Epithelial cell of proximal tubule (primary cell): ENCODE data around the gene GALNT9. TPM values are rescaled to one million over a fixed set of nuclear protein-coding genes. Genes with fewer than 3 reads are reported as not detected.
"Not testable (repeated sequence)": the region's sequence is repeated elsewhere in the genome, so short reads cannot be mapped to it uniquely, and the experiment has no call there.

Experiments
- DNase-seq: peaks from one replicate; pipeline ENCODE4 v3.0.0-alpha.2; 2011; ENCODE audit warnings: low read depth
- H3K4me3 ChIP-seq: 2 replicates; pipeline ENCODE4 v1.5.1; 2011; ENCODE audit warnings: low read depth, mild to moderate bottlenecking, low read length
- CTCF ChIP-seq: conservative IDR thresholded peaks from 2 replicates; pipeline ENCODE4 v1.5.1; 2012; ENCODE audit warnings: low read depth, mild to moderate bottlenecking, low read length
- total RNA-seq: library from RNA; depleted of rRNA; stranded (reverse); fragments of >200 nt; gene quantifications from 2 replicates; pipeline ENCODE4 v1.2.3, GENCODE V29; 2015

The GALNT9 gene
- total RNA-seq, 1 donor from 2014 or later, result not detected

GRCh38 chr12:132153501-132154340 is 175.7 kb downstream of the GALNT9 start:
- H3K4me3 ChIP-seq, result peak overlapping the region; percentile 38
- TF ChIP-seq CTCF, result peak; percentile 93
- DNase-seq, result no peak

DNA sequence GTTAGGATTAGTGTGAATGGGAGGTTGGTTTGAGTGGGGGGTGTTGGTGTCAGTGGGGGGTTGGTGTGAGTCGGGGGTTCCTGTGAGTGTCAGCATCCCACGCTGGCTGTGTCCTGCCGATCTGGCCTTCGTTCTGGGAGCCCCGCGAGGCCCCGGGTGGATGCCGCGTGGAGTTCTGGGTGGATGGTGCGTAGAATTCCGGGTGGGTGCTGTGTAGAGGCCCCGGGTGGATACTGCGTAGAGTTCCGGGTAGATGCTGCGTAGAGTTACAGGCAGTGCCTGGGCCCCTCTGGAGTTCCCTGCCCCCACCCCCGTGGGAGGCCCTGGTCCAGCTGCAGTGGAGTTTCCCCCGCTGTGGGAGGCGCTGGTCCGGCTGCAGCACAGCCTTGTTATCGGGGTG is 176.4 kb downstream of the GALNT9 start:
- no peak for TF ChIP-seq CTCF
- H3K4me3 ChIP-seq, result no peak overlapping the region
- DNase-seq, result no peak

- no peak for TF ChIP-seq CTCF
- no peak overlapping the region for H3K4me3 ChIP-seq
- no peak for DNase-seq
Measured at GRCh38 chr12:132152411-132152821, 177.0 kb downstream of the GALNT9 start.

DNA sequence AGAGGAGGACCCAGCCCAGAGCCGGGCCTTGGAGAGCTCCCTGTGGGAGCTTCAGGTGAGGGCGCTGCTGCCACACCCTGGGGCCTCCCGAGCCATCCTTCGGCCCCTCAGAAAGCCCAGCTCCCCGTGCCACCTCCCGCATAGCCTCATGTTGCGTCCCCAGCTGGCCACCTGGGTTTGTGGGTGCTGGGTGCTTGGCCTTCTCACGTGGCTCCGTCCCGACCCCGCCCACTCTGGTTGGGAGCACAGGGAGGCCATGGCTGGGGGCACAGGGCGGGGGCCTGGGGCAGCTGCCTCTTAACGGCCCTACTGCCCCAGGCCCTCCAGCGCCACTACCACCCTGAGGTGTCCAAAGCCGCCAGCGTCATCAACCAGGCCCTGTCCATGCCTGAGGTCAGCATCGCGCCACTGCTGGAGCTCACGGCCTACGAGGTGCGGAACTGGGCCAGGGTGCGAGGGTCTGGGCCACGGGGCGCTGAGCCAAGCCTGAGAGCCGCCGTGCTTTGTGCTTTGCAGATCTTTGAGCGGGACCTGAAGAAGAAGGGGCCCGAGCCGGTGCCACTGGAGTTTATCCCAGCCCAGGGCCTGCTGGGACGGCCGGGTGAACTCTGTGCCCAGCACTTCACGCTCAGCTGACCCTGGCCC is 177.5 kb downstream of the GALNT9 start:
- no peak for TF ChIP-seq CTCF
- H3K4me3 ChIP-seq, result no peak overlapping the region
- no peak for DNase-seq

DNA sequence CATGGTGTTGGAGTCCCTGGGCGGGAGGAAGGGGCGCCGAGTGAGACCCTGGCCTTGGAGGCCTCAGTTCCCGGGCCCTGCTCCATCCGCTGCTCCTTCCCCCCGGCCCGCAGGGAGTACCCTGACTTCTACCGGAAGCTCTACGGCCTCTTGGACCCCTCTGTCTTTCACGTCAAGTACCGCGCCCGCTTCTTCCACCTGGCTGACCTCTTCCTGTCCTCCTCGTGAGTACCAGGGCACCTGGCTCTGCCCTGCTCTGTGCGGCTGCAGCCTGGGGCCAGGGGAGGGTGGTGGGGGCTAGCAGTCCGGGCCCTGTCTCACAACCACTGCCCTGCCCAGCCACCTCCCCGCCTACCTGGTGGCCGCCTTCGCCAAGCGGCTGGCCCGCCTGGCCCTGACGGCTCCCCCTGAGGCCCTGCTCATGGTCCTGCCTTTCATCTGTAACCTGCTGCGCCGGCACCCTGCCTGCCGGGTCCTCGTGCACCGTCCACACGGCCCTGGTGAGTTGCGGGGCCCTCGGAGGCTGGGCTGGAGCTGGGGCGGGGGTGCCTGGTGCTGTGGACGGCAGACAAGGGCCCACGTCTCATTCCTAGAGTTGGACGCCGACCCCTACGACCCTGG is 178.1 kb downstream of the GALNT9 start:
- DNase-seq, result no peak
- H3K4me3 ChIP-seq, result no peak overlapping the region
- no peak for TF ChIP-seq CTCF

DNA sequence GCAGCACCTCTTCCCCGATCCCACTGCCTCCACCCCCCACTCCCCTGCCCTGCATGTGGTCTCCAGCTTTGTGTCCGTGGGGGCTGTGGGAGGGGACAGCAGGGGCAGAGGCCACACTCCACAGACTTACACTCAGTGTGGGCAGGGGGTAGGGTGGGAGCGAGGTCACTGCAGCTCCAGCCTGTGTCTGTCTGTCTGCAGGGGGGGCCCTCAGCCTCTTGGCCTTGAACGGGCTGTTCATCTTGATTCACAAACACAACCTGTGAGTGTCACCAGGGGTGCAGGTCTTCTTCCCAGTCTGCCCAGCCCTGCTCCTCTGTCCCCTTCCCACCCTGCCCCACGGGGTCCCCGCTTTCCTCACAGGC is 178.6 kb downstream of the GALNT9 start:
- TF ChIP-seq CTCF, result no peak
- DNase-seq, result no peak
- H3K4me3 ChIP-seq, result no peak overlapping the region

- DNase-seq, result not testable (repeated sequence)
Measured at GRCh38 chr12:132149526-132149925, 179.9 kb downstream of the GALNT9 start.

More at GRCh38 chr12:132149526-132149925, 179.9 kb downstream of the GALNT9 start:
- H3K4me3 ChIP-seq, result not testable (repeated sequence)
